ENCODE data around the gene MTUS2.

The MTUS2 gene

GRCh38 chr13:29520671-29521070, 700.5 kb downstream of the MTUS2 start:
- H3K27ac ChIP-seq = no peak overlapping the region
- TF ChIP-seq CTCF (conservative IDR thresholded peaks at IDR 0.05) = no peak

- no peak for TF ChIP-seq CTCF (conservative IDR thresholded peaks at IDR 0.05)
- H3K27ac ChIP-seq = no peak overlapping the region
Measured at GRCh38 chr13:29521336-29521735, 701.2 kb downstream of the MTUS2 start.

- TF ChIP-seq CTCF (conservative IDR thresholded peaks at IDR 0.05) = no peak
- peak overlapping the region; percentile 20; the same call in 1 of the 2 replicates for H3K27ac ChIP-seq
Measured at GRCh38 chr13:29522044-29522685, 702.0 kb downstream of the MTUS2 start.

- peak overlapping the region; percentile 20; the same call in 1 of the 2 replicates for H3K27ac ChIP-seq
- no peak for TF ChIP-seq CTCF (conservative IDR thresholded peaks at IDR 0.05)
Measured at GRCh38 chr13:29523199-29523961, 703.2 kb downstream of the MTUS2 start.

GRCh38 chr13:29524176-29524575, 704.0 kb downstream of the MTUS2 start:
- H3K27ac ChIP-seq = no peak overlapping the region
- no peak for TF ChIP-seq CTCF (conservative IDR thresholded peaks at IDR 0.05)

- TF ChIP-seq CTCF (conservative IDR thresholded peaks at IDR 0.05) = no peak
- H3K27ac ChIP-seq = no peak overlapping the region
Measured at GRCh38 chr13:29524641-29525040, 704.5 kb downstream of the MTUS2 start.

GRCh38 chr13:29525757-29526156, 705.6 kb downstream of the MTUS2 start:
- no peak for TF ChIP-seq CTCF (conservative IDR thresholded peaks at IDR 0.05)
- no peak overlapping the region for H3K27ac ChIP-seq
